Caco-2 (cell line): Measurements from ENCODE around the gene ZIM2. TPM values are rescaled to one million over a fixed set of nuclear protein-coding genes. Genes with fewer than 3 reads are reported as not detected.

ENCODE experiments used
- BruUV-seq: library from RNA; stranded (reverse); fragments of 400-500 nt; replicated peaks from 2 replicates; lab custom pipeline; 2021; lab: Mats Ljungman, UMichigan
- CTCF ChIA-PET: fragments of 300-600 bp; sonication (Branson Sonifier 250); formaldehyde crosslinking; loops from one replicate; lab custom pipeline; 2022; ENCODE audit warnings: antibody characterized with exemption; lab: Charles Lee
- POLR2A ChIA-PET: fragments of 300-600 bp; sonication (Branson Sonifier 250); formaldehyde crosslinking; loops from one replicate; lab custom pipeline; 2022; ENCODE audit warnings: antibody characterized with exemption; lab: Charles Lee
- DNase-seq, 2 experiments: peaks; one replicate each; pipeline versions ENCODE4 v3.0.0 to v3.0.0-alpha.2; 2020 to 2022
- H3K27me3 ChIP-seq: replicated peaks from 2 replicates; pipeline ENCODE4 v1.6.0; 2011; ENCODE audit warnings: low read length; ENCODE audit not compliant: control insufficient read depth, insufficient read depth
- H3K36me3 ChIP-seq: 2 replicates; pipeline ENCODE4 v1.5.1; 2011; ENCODE audit warnings: low read length; ENCODE audit not compliant: control insufficient read depth, insufficient read depth
- H3K4me1 ChIP-seq: fragments of 250-450 bp; sonication (Bioruptor Pico); 2 replicates; pipeline ENCODE4 v1.5.1; 2020; ENCODE audit warnings: mild to moderate bottlenecking
- H3K4me3 ChIP-seq: 2 replicates; pipeline ENCODE4 v1.5.1; 2011; ENCODE audit warnings: low read depth, mild to moderate bottlenecking, control low read depth, low read length
- H3K9me3 ChIP-seq: fragments of 250-450 bp; sonication (Bioruptor Pico); 2 replicates; pipeline ENCODE4 v1.5.1; 2020; ENCODE audit warnings: mild to moderate bottlenecking, moderate library complexity
- H3K27ac Mint-ChIP-seq: one replicate; pipeline ENCODE4 v1.8.0; 2022; ENCODE audit warnings: mixed read lengths; ENCODE audit not compliant: unreplicated experiment
- H3K27me3 Mint-ChIP-seq: one replicate; pipeline ENCODE4 v1.8.0; 2022; ENCODE audit warnings: mixed read lengths; ENCODE audit not compliant: insufficient read depth, unreplicated experiment
- H3K36me3 Mint-ChIP-seq: one replicate; pipeline ENCODE4 v1.8.0; 2022; ENCODE audit warnings: mild to moderate bottlenecking, mixed read lengths; ENCODE audit not compliant: insufficient read depth, unreplicated experiment
- H3K4me1 Mint-ChIP-seq: one replicate; pipeline ENCODE4 v1.8.0; 2022; ENCODE audit warnings: low read depth, mixed read lengths; ENCODE audit not compliant: unreplicated experiment
- H3K4me3 Mint-ChIP-seq: one replicate; pipeline ENCODE4 v1.8.0; 2022; ENCODE audit warnings: mild to moderate bottlenecking, moderate library complexity, mixed read lengths; ENCODE audit not compliant: unreplicated experiment
- H3K9me3 Mint-ChIP-seq: one replicate; pipeline ENCODE4 v1.8.0; 2022; ENCODE audit warnings: mixed read lengths; ENCODE audit not compliant: unreplicated experiment
- CTCF ChIP-seq, 2 experiments: fragments of 200-600 bp in 1 of 2; IDR thresholded peaks; 1 replicate in 1 of 2; 2 replicates in 1 of 2; pipeline versions ENCODE4 v1.5.1 to v1.8.0; 2011 to 2022; ENCODE audit warnings: antibody characterized with exemption in 1 of 2, control low read depth in 1 of 2, inconsistent platforms in 1 of 2, low read depth in 1 of 2, low read length in 1 of 2, mild to moderate bottlenecking in 1 of 2, moderate library complexity in 1 of 2; ENCODE audit not compliant: insufficient read depth in 1 of 2, severe bottlenecking in 1 of 2, unreplicated experiment in 1 of 2
- intact Hi-C: fragments of 100-400 bp; cut with micrococcal nuclease; formaldehyde crosslinking; loops from one replicate; pipeline ENCODE4 v1.10.0; 2022; ENCODE audit not compliant: unreplicated experiment
- total RNA-seq: library from RNA; stranded (reverse); gene quantifications from 2 replicates; pipeline ENCODE4 v1.2.3, GENCODE V29; 2022

ZIM2 gene
- total RNA-seq, 1 experiment from 2014 or later, result not detected

GRCh38 chr19:56831255-56831654 lies 9.3 kb downstream of the ZIM2 start:
- Histone ChIP-seq H3K4me1 (no peaks in the 10 kb centered on the region), H3K4me3 (no peak overlapping the region), H3K27me3 (no peaks in the 10 kb centered on the region), H3K9me3 (peaks cover 6% of the 10 kb centered on the region), H3K36me3 (no peaks in the 10 kb centered on the region)
- no peaks in the 10 kb centered on the region for H3K36me3 Mint-ChIP-seq
- no TSS peak for BruUV-seq
- DNase-seq, result no peak
- TF ChIP-seq CTCF (IDR thresholded peaks at IDR 0.05; ENCODE audit: insufficient read depth in 1 of 2, low read depth in 1 of 2, low read length in 1 of 2, severe bottlenecking in 1 of 2, unreplicated experiment in 1 of 2), result no peak
- H3K4me1 Mint-ChIP-seq, result no peaks in the 10 kb centered on the region
- intact Hi-C loops, result no loop called here
- ChIA-PET POLR2A (no interaction called here), CTCF (no interaction called here)
- no peaks in the 10 kb centered on the region for H3K27me3 Mint-ChIP-seq
- no peak overlapping the region for H3K4me3 Mint-ChIP-seq
- H3K27ac Mint-ChIP-seq, result no peak overlapping the region
- H3K9me3 Mint-ChIP-seq, result peaks cover 50% of the 10 kb centered on the region

GRCh38 chr19:56829596-56829995 lies 10.9 kb downstream of the ZIM2 start:
- H3K4me3 ChIP-seq, result no peak overlapping the region
- H3K4me1 ChIP-seq, result no peaks in the 10 kb centered on the region
- ChIA-PET CTCF (no interaction called here), POLR2A (no interaction called here)
- no peak for TF ChIP-seq CTCF (IDR thresholded peaks at IDR 0.05; ENCODE audit: insufficient read depth in 1 of 2, low read depth in 1 of 2, low read length in 1 of 2, severe bottlenecking in 1 of 2, unreplicated experiment in 1 of 2)
- Mint-ChIP-seq H3K36me3 (no peaks in the 10 kb centered on the region), H3K4me3 (no peak overlapping the region), H3K4me1 (no peaks in the 10 kb centered on the region), H3K27ac (no peak overlapping the region), H3K27me3 (no peaks in the 10 kb centered on the region), H3K9me3 (peaks cover 43% of the 10 kb centered on the region)
- intact Hi-C loops, result no loop called here
- DNase-seq, result no peak
- peaks cover 6% of the 10 kb centered on the region; the same call in 1 of the 2 replicates for H3K9me3 ChIP-seq
- H3K36me3 ChIP-seq, result no peaks in the 10 kb centered on the region
- no peaks in the 10 kb centered on the region for H3K27me3 ChIP-seq
- no TSS peak for BruUV-seq

- no peak for DNase-seq
- no TSS peak for BruUV-seq
- H3K9me3 ChIP-seq, result peaks cover 9% of the 10 kb centered on the region; the same call in 1 of the 2 replicates
- POLR2A ChIA-PET, result no interaction called here
- intact Hi-C loops, result no loop called here
- H3K27me3 ChIP-seq, result no peaks in the 10 kb centered on the region
- Mint-ChIP-seq H3K36me3 (no peaks in the 10 kb centered on the region), H3K27me3 (no peaks in the 10 kb centered on the region), H3K9me3 (peaks cover 31% of the 10 kb centered on the region), H3K27ac (no peak overlapping the region), H3K4me3 (no peak overlapping the region), H3K4me1 (no peaks in the 10 kb centered on the region)
- H3K36me3 ChIP-seq, result no peaks in the 10 kb centered on the region
- H3K4me1 ChIP-seq, result no peaks in the 10 kb centered on the region
- TF ChIP-seq CTCF (IDR thresholded peaks at IDR 0.05; ENCODE audit: insufficient read depth in 1 of 2, low read depth in 1 of 2, low read length in 1 of 2, severe bottlenecking in 1 of 2, unreplicated experiment in 1 of 2), result no peak
- H3K4me3 ChIP-seq, result no peak overlapping the region
- CTCF ChIA-PET, result no interaction called here
Observed at GRCh38 chr19:56827708-56828107, 12.8 kb downstream of the ZIM2 start.
